PC-9 (cell line): ENCODE results near the gene JARID2. TPM values are rescaled to one million over a fixed set of nuclear protein-coding genes. Genes with fewer than 3 reads are reported as not detected.
"Not testable (repeated sequence)": the region's sequence is repeated elsewhere in the genome, so short reads cannot be mapped to it uniquely, and the experiment has no call there.

Source experiments
- BruUV-seq: library from RNA; stranded (reverse); fragments of 400-500 nt; replicated peaks from 2 replicates; lab custom pipeline; 2021; lab: Mats Ljungman, UMichigan
- CTCF ChIA-PET: fragments of 300-600 bp; sonication (Branson Sonifier 250); formaldehyde crosslinking; loops from one replicate; lab custom pipeline; 2022; ENCODE audit warnings: antibody characterized with exemption; lab: Charles Lee
- POLR2A ChIA-PET: fragments of 300-600 bp; sonication (Branson Sonifier 250); formaldehyde crosslinking; loops from one replicate; lab custom pipeline; 2022; ENCODE audit warnings: antibody characterized with exemption; ENCODE audit not compliant: unreplicated experiment; lab: Charles Lee
- DNase-seq, 2 experiments: peaks; one replicate each; pipeline versions ENCODE4 v3.0.0 to v3.0.0-alpha.2; 2015 to 2022; ENCODE audit warnings: mixed read lengths in 1 of 2
- H2AFZ ChIP-seq: fragments of 200-600 bp; sonication (generic); 2 replicates; pipeline ENCODE4 v1.8.1; 2017; ENCODE audit warnings: antibody characterized with exemption
- H3F3A ChIP-seq: fragments of 200-600 bp; sonication (generic); 2 replicates; pipeline ENCODE4 v1.8.1; 2017; ENCODE audit warnings: antibody characterized with exemption, mild to moderate bottlenecking, low read depth; ENCODE audit not compliant: insufficient read depth
- H3K27ac ChIP-seq: fragments of 200-600 bp; sonication (generic); 2 replicates; pipeline ENCODE4 v1.6.1; 2016; ENCODE audit warnings: mixed run types
- H3K27me3 ChIP-seq: fragments of 200-600 bp; sonication (generic); 2 replicates; pipeline ENCODE4 v1.6.1; 2016; ENCODE audit warnings: low read depth, mixed run types; ENCODE audit not compliant: insufficient read depth
- H3K36me3 ChIP-seq: fragments of 200-600 bp; sonication (generic); 2 replicates; pipeline ENCODE4 v1.6.1; 2016; ENCODE audit warnings: low read depth, mixed run types
- H3K4me1 ChIP-seq: fragments of 200-600 bp; sonication (generic); replicated peaks from 2 replicates; pipeline ENCODE4 v1.6.1; 2016; ENCODE audit warnings: mixed run types; ENCODE audit not compliant: insufficient read depth
- H3K4me2 ChIP-seq: fragments of 200-600 bp; sonication (generic); 2 replicates; pipeline ENCODE4 v1.6.1; 2017; ENCODE audit warnings: mixed run types
- H3K4me3 ChIP-seq: fragments of 200-600 bp; sonication (generic); 2 replicates; pipeline ENCODE4 v1.6.1; 2016; ENCODE audit warnings: mixed run types
- H3K79me2 ChIP-seq: fragments of 200-600 bp; sonication (generic); 2 replicates; pipeline ENCODE4 v1.6.1; 2017; ENCODE audit warnings: low read depth, mixed run types
- H3K9me2 ChIP-seq: fragments of 200-600 bp; sonication (generic); 2 replicates; pipeline ENCODE4 v1.8.1; 2017; ENCODE audit warnings: mild to moderate bottlenecking; ENCODE audit not compliant: insufficient read depth
- H3K9me3 ChIP-seq: fragments of 200-600 bp; sonication (generic); 2 replicates; pipeline ENCODE4 v1.8.1; 2016; ENCODE audit warnings: low read depth; ENCODE audit not compliant: insufficient read depth
- H4K20me1 ChIP-seq: fragments of 200-600 bp; sonication (generic); 2 replicates; pipeline ENCODE4 v1.8.1; 2017; ENCODE audit not compliant: insufficient read depth
- EZH2 ChIP-seq: fragments of 200-600 bp; sonication (generic); IDR thresholded peaks from 2 replicates; pipeline ENCODE4 v1.8.0; 2017; ENCODE audit warnings: antibody characterized with exemption, low read depth
- intact Hi-C: fragments of 100-400 bp; cut with micrococcal nuclease; formaldehyde crosslinking; loops from one replicate; pipeline ENCODE4 v1.10.0; 2022; ENCODE audit not compliant: unreplicated experiment
- total RNA-seq: library from RNA; stranded (reverse); gene quantifications from 2 replicates; pipeline ENCODE4 v1.2.3, GENCODE V29; 2021
- TF ChIP-seq, protein P1 (sequence below): fragments of 200-600 bp; sonication (generic); conservative IDR thresholded peaks from 2 replicates; pipeline ENCODE4 v1.6.1; 2017; ENCODE audit warnings: mixed run types, antibody characterized with exemption, mild to moderate bottlenecking, moderate library complexity

JARID2 gene
- total RNA-seq, 1 experiment from 2014 or later: 35.0 TPM

DNA sequence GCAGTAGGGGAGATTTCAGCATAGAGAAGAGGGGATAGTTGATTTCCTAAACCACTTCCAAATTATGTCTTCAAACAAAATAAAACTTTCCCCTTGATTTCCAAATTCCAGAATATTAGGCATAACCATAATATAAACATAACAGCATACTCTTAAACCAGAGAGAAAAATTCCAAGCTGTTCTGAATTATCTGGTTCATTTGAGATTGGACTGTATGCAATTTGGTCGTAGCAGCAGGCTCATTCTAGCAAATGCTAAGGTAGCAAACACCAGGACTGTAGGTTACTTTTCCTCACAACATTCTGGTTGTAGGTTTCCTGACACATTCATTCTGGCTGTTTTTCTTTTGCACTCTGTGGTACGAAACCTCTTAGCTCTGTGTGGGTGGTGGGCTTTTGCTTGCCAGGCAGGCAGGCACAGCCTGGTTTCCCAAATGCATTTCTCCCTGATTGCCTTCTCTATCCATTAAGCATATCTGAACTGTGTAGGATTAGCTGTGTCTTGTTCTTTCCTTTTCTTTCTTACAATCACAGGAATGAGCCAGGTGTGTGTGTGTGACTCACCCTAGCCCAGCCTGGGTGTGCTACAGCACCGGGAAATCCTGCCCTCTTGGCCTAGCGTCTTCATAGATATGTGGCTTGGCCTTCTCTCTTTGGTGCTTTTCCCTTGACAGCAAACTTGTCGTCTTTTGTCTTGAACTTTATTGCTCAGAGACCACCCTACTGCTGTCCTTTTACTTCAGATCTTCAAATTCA lies 77.1 kb downstream of the JARID2 start:
- peaks cover 17% of the 10 kb centered on the region for H4K20me1 ChIP-seq
- H3K9me3 ChIP-seq: no peaks in the 10 kb centered on the region
- peaks cover 99% of the 10 kb centered on the region for H3K79me2 ChIP-seq
- POLR2A ChIA-PET: interaction anchor here (0.6 kb wide), 1 partner anchor 89 kb away, joined by 9 read pairs; no protein-coding TSS in a partner anchor
- CTCF ChIA-PET: interaction anchor here (0.6 kb wide), 2 partner anchors 28 to 95 kb away, joined by 3 to 4 read pairs; no protein-coding TSS in a partner anchor
- no peak for TF ChIP-seq EZH2
- TF ChIP-seq, protein P1, sequence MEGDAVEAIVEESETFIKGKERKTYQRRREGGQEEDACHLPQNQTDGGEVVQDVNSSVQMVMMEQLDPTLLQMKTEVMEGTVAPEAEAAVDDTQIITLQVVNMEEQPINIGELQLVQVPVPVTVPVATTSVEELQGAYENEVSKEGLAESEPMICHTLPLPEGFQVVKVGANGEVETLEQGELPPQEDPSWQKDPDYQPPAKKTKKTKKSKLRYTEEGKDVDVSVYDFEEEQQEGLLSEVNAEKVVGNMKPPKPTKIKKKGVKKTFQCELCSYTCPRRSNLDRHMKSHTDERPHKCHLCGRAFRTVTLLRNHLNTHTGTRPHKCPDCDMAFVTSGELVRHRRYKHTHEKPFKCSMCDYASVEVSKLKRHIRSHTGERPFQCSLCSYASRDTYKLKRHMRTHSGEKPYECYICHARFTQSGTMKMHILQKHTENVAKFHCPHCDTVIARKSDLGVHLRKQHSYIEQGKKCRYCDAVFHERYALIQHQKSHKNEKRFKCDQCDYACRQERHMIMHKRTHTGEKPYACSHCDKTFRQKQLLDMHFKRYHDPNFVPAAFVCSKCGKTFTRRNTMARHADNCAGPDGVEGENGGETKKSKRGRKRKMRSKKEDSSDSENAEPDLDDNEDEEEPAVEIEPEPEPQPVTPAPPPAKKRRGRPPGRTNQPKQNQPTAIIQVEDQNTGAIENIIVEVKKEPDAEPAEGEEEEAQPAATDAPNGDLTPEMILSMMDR: no peak
- H2AFZ ChIP-seq: no peak overlapping the region
- no peaks in the 10 kb centered on the region for H3K36me3 ChIP-seq
- no TSS peak for BruUV-seq
- H3K27me3 ChIP-seq: no peaks in the 10 kb centered on the region
- peak; percentile 58 to 66 for DNase-seq
- intact Hi-C loops: loop anchor here (1.0 kb wide), 1 partner anchor 40 kb away; no protein-coding TSS in a partner anchor
- peak overlapping the region; percentile 62 for H3K4me2 ChIP-seq
- H3K4me1 ChIP-seq: peaks cover 39% of the 10 kb centered on the region
- peak overlapping the region; percentile 59 for H3K27ac ChIP-seq
- peaks cover 15% of the 10 kb centered on the region; the same call in 1 of the 2 replicates for H3F3A ChIP-seq
- no peaks in the 10 kb centered on the region for H3K9me2 ChIP-seq
- H3K4me3 ChIP-seq: no peak overlapping the region

DNA sequence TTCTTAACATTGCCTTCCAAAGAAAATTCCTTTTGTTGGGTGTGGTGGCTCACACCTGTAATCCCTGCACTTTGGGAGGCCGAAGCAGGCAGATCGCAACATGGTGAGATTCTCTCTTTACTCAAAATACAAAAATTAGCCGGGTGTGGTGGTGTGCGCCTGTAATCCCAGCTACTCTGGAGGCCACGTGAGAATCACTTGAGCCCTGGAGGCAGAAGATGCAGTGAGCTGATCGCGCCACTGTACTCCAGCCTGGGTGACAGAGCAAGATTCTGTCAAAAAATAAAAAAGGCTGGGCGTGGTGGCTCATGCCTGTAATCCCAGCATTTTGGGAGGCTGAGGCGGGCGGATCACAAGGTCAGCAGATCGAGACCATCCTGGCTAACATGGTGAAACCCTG lies 77.7 kb downstream of the JARID2 start:
- H3K4me3 ChIP-seq, H2AFZ ChIP-seq, H3K27me3 ChIP-seq, H3K9me3 ChIP-seq, DNase-seq, H3K36me3 ChIP-seq, CTCF ChIA-PET, H3K9me2 ChIP-seq, BruUV-seq: not testable (repeated sequence)
- Histone ChIP-seq H3F3A (peaks cover 15% of the 10 kb centered on the region; the same call in 1 of the 2 replicates), H3K4me2 (peak overlapping the region; percentile 62), H3K79me2 (peaks cover 99% of the 10 kb centered on the region), H3K4me1 (peaks cover 42% of the 10 kb centered on the region), H4K20me1 (peaks cover 18% of the 10 kb centered on the region), H3K27ac (peak overlapping the region; percentile 59)
- POLR2A ChIA-PET: interaction anchor here (0.6 kb wide), 1 partner anchor 1599 kb away, joined by 17 read pairs; no protein-coding TSS in a partner anchor
- intact Hi-C loops: loop anchor here (1.0 kb wide), 1 partner anchor 40 kb away; no protein-coding TSS in a partner anchor

DNA sequence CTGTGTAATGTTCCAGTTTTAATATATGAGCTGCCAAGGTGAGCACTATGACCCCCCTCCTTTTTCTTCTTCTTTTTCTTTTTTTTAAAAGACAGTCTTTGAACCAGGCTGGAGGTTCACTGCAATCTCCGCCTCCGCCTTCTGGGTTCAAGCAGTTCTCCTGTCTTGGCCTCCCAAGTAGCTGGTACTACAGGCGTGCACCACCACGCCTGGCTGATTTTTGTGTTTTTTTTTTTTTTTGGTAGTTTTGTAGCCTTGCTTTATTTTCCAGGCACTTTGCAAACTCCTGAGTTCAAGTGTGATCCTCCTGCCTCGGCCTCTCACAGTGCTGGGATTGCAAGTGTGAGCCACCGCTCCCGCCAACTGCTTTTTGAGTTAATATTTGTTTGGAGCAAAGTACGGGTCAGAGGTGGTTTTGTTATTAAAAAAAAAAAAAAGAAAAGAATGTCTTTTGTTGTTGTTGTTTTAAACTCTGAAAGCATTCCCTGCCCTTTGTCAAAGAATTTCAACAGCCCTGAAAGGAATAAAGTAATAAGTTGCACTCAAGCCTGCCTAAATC lies 78.6 kb downstream of the JARID2 start:
- H3K9me3 ChIP-seq: no peaks in the 10 kb centered on the region
- intact Hi-C loops: no loop called here
- no TSS peak for BruUV-seq
- peaks cover 51% of the 10 kb centered on the region for H3K4me1 ChIP-seq
- H3K79me2 ChIP-seq: peaks cover 99% of the 10 kb centered on the region
- peaks cover 27% of the 10 kb centered on the region for H4K20me1 ChIP-seq
- no peak overlapping the region for H2AFZ ChIP-seq
- H3K27ac ChIP-seq: no peak overlapping the region
- H3K36me3 ChIP-seq: no peaks in the 10 kb centered on the region
- no peak for DNase-seq
- no peaks in the 10 kb centered on the region for H3K27me3 ChIP-seq
- TF ChIP-seq EZH2: no peak
- TF ChIP-seq, protein P1: no peak
- CTCF ChIA-PET: no interaction called here
- peaks cover 17% of the 10 kb centered on the region; the same call in 1 of the 2 replicates for H3F3A ChIP-seq
- POLR2A ChIA-PET: no interaction called here
- H3K4me2 ChIP-seq: no peak overlapping the region
- no peak overlapping the region for H3K4me3 ChIP-seq
- no peaks in the 10 kb centered on the region for H3K9me2 ChIP-seq
